Posterior vena cava (tissue), 2 donors: ENCODE results near the gene ADIG. TPM values are rescaled to one million over a fixed set of nuclear protein-coding genes. Genes with fewer than 3 reads are reported as not detected.
"Not testable (repeated sequence)": the region's sequence is repeated elsewhere in the genome, so short reads cannot be mapped to it uniquely, and the experiment has no call there.

Experiments used
- DNase-seq: peaks from one replicate; pipeline ENCODE4 v3.0.0-alpha.2; 2020; ENCODE audit warnings: low spot score
- intact Hi-C, 2 donors: fragments of 100-400 bp; cut with DNase I; formaldehyde crosslinking; loops; one replicate each; pipeline versions ENCODE4 v1.14.1 to v1.14.2; 2022 to 2023
- total RNA-seq, 2 donors: library from RNA; stranded (reverse); fragmentation: NEBNext Ultra II Directional; extraction: Animal tissue kit (Norgen Biotek cat#: 25700); gene quantifications; one replicate each; pipeline ENCODE4 v1.2.1, GENCODE V29; 2021
- donor health status: DM: yes; HTN: yes; CAD: no.
- donor health status: DM: yes; HTN: yes; CAD: no.

The ADIG gene
- total RNA-seq, 2 donors from 2014 or later: not detected

- intact Hi-C loops: no loop called here
- no peak for DNase-seq
Measured at GRCh38 chr20:38566036-38566598, 14.9 kb upstream of the ADIG start.

GRCh38 chr20:38569747-38570525 lies 11.1 kb upstream of the ADIG start:
- intact Hi-C loops: no loop called here

GRCh38 chr20:38573413-38573812 lies 7.6 kb upstream of the ADIG start:
- no peak for DNase-seq
- intact Hi-C loops: no loop called here

More at GRCh38 chr20:38569747-38570525, 11.1 kb upstream of the ADIG start:
- no peak for DNase-seq

GRCh38 chr20:38579219-38579910 lies 1.6 kb upstream of the ADIG start:
- intact Hi-C loops: no loop called here
- DNase-seq: no peak

GRCh38 chr20:38579921-38580320 lies 1.1 kb upstream of the ADIG start:
- DNase-seq: no peak
- intact Hi-C loops: no loop called here

- intact Hi-C loops: no loop called here
- DNase-seq: no peak
Measured at GRCh38 chr20:38581830-38582358, 897 bp downstream of the ADIG start.

- no peak for DNase-seq
- intact Hi-C loops: no loop called here
Measured at GRCh38 chr20:38583306-38583705, 2.3 kb downstream of the ADIG start.

GRCh38 chr20:38584099-38584763 lies 3.2 kb downstream of the ADIG start:
- intact Hi-C loops: no loop called here
- no peak for DNase-seq

GRCh38 chr20:38585404-38586180 lies 4.6 kb downstream of the ADIG start:
- no peak for DNase-seq
- intact Hi-C loops: no loop called here

GRCh38 chr20:38586181-38586525 lies 5.2 kb downstream of the ADIG start:
- DNase-seq: no peak
- intact Hi-C loops: no loop called here

GRCh38 chr20:38588303-38588702 lies 7.3 kb downstream of the ADIG start:
- intact Hi-C loops: no loop called here
- DNase-seq: no peak

- intact Hi-C loops: no loop called here
- no peak for DNase-seq
Measured at GRCh38 chr20:38589351-38589750, 8.4 kb downstream of the ADIG start.

- intact Hi-C loops: no loop called here
- no peak for DNase-seq
Measured at GRCh38 chr20:38589967-38590675, 9.1 kb downstream of the ADIG start.

GRCh38 chr20:38590676-38591473 lies 9.9 kb downstream of the ADIG start:
- no peak for DNase-seq
- intact Hi-C loops: no loop called here

GRCh38 chr20:38591474-38592410 lies 10.7 kb downstream of the ADIG start:
- DNase-seq: no peak
- intact Hi-C loops: no loop called here

- intact Hi-C loops, DNase-seq: not testable (repeated sequence)
Measured at GRCh38 chr20:38592411-38592790, 11.4 kb downstream of the ADIG start.

GRCh38 chr20:38594281-38594680 lies 13.3 kb downstream of the ADIG start:
- DNase-seq, intact Hi-C loops: not testable (repeated sequence)
